ENCODE measurements around the gene DNAI7.

Gene DNAI7

DNA sequence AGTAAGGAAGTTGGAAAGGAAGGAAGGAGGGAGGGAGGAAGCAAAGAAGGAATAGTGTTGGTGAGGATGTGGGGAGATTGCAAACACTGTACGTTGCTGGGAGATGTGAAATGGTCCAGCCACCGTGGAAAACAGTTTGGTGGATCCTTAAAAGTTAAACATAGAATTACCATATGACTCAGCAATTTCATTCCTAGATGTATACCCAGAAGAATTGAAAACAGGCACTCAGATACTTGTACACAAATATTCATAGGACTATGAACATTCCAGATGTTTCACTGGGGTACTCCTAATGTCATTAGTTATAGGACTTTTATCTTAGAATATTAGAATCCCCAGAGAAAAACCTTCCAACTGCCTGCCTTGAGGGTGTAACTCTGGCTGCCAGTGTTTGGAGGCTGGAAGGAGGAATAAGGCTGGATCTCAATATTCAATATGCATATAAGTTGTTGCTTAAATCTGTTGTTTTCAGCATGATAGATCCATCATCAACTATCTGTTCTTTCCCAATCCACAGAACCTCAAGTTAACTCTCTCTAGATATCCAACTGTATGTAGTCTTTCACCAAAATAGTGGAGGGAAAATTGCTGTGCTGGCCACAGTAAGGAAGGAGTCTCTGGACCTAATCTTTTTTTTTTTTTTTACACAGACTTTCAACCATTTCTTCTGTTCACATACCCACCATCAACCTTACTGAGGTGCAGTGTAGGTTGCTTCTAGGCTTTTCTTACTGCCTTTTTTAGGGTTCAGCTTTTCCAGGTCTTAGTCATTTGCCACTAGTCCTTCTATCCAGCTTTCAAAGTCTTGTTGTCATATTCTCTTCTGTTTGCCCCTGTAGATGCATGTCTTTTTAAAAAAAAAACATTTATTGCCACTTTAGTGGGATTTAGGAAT is 94.5 kb downstream of the DNAI7 start:
- no peak for DNase-seq

- no peak for DNase-seq
Observed at GRCh38 chr12:25099010-25099409, 96.0 kb downstream of the DNAI7 start.

DNA sequence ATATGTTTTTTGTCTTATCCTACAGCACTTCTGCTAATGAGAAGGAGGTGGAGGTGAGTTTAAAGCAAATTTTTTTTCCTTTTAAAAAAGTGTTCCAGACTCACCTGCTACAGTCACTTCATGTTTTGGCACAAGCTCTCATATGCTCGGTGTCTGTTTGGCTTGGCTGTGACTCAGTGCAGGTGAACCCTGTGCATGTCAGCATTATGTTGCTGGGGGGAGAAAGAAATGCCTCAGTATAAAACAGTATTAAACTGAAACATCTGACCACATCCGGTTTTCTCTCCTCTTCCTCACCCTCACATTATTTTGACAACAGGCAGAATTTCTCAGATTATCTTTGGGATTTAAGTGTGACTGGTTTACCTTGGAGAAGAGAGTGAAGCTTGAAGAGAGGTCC is 105.2 kb downstream of the DNAI7 start:
- peak; percentile 52 for DNase-seq

DNA sequence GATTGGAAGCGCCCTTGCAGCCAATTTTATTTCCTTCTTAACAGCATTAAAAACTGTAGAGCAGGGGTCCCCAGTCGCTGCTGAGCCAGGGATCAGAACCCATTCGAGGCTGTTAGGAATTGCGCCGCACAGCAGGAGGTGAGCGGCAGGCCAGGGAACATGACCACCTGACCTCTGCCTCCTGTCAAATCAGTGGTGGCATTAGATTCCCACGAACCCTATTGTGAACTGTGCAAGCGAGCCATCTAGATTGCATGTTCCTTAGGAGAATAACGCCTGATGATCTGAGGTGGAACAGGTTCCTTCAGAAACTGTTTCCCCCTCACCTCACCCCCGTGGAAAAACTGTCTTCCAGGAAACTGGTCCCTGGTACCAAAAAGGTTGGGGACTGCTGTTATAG is 107.4 kb downstream of the DNAI7 start:
- DNase-seq = no peak

DNA sequence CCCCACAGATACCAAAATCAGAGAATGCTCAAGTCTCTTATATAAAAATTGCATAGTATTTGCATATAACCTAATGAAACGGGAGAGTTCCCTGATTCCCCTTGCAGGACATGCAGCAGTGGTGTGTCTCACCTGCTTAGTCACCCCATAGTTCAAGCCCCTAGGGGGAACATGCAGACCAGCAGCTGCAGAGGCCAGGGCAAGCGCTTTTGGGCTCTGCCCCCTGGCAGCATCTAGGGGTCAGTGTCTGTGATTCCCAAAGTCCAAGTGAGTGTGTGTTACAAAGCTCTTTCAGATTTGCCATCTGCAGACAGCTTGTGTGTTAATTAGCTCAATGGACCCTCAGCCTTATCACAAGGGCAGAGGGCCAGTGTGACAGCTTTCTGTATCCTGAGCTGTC is 110.1 kb downstream of the DNAI7 start:
- DNase-seq = no peak

DNA sequence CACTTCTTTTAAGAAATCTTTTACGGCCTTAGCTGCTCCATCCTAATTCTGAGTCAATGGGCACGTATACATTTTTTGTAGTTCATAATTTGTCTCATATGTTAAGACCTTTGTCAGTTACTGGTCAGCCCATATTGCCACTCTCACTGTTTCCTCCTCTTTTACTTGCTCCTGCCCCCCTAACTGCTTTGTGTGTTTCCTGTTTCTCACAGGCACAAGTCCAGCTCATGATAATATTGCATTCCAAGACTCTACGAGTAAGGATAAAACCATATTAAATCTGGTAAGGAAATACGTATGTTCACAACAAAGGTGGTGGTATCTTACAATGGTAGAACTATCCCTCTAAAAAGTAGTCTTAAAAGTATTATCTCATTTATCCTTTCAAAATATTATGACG is 111.7 kb downstream of the DNAI7 start:
- no peak for DNase-seq

- no peak for DNase-seq
Observed at GRCh38 chr12:25082628-25083027, 112.3 kb downstream of the DNAI7 start.

DNA sequence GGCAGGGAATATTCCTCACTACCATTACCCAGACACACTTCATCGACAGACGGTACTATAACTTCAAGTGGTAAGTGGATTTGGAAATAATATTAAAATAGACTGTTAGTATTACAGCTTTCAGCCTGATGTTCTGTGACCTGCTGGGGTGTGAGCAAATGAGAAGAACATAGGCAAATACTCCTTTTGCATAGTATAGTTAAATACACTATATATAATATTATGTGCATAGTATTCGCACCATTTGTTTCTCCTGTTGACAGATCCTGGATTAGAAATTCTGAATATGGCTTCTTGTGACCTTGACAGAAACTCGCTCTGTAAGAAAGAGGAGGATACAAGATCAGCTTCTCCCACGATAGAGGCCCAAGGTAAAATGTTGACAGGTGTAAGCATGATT is 115.6 kb downstream of the DNAI7 start:
- DNase-seq = no peak

DNA sequence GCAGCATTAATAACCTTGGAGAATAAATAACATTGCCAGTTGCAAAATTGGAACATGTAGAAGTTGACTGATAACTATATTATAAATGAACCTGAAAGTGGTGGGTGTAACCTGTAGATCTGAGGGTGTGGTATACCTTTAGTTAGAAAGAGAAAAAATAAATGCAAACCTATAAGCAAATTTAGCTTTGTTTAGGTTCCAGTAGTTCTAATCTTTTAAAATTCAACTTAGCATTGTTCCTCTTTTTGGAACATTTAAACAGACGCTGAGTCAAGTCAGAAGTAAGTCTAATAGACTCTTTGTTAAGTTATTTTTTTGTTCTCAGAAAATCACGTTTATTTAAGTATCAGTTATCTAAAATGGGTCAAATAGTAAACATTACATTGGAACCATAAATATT is 120.0 kb downstream of the DNAI7 start:
- DNase-seq = no peak

GRCh38 chr12:25074113-25074512 is 120.8 kb downstream of the DNAI7 start:
- no peak for DNase-seq

DNA sequence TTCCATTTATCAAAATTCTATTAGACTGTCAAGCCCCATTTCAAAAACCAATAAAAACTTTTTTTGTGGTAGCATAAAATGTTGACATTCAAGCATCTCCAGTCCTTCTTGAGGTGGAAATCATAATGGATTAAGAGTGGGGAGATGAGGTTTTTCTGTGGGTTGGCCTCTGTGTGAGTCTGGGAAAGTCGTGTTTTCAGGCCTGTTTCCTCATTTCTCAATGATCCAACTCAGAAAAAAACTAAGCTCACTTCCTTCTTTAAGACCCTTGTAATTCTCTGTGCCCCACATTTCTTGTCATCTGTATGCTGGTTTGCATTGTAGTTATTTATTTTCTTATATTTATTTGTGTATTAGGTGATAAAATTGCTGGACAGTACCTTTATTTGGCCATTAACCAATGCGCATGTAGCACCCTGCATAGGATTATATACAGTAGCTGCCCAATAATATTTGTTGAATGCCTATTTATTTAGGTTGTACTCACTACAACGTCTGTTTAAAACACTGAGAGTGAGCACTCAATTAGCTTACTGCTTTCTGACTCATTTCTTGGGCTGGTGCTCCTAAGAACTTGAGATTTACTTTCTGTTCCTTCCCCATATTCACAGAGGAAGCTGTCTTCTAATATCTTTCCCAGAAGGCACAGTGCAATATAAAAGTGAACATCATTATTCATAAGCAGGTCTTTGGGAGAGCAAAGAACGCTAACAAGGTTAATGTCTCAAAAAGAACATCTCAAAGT is 121.9 kb downstream of the DNAI7 start:
- no peak for DNase-seq

GRCh38 chr12:25071366-25071765 is 123.6 kb downstream of the DNAI7 start:
- DNase-seq = no peak

- no peak for DNase-seq
Observed at GRCh38 chr12:25069224-25069623, 125.7 kb downstream of the DNAI7 start.

GRCh38 chr12:25065035-25065434 is 129.9 kb downstream of the DNAI7 start:
- DNase-seq = no peak

DNA sequence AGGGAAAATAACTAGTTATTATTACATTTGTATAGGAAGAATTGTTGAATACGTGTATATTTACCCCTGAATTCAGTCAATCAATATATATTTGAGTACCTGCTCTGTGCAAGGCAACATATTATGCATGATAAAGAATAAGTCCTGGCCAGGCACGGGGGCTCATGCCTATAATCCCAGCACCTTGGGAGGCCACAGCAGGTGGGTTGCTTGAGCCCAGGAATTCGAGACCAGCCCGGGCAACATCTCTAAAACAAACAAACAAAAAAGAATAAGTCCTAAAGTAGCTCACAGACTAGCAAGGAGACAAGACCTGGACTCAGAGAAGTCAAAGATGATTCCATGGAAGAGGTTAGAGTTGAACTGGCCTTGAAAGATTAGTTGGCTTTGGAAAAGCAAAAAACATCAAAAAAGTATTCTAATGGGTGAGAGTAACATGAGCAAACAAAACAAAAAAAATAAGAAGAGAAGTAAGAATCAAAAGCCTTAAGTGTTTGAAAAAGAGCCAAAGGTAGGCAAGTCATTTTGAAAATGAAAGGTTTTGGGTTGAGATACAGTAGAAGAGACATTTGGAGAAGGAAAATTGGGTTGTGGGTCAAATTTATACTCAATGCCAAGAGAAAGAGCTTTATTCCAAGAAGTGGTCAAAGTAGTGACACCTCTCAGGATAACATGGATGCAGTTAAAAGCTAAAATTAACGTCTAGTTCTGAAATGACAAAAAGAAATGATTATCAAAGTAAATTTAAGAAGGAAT is 130.9 kb downstream of the DNAI7 start:
- peak; percentile 72 for DNase-seq

DNA sequence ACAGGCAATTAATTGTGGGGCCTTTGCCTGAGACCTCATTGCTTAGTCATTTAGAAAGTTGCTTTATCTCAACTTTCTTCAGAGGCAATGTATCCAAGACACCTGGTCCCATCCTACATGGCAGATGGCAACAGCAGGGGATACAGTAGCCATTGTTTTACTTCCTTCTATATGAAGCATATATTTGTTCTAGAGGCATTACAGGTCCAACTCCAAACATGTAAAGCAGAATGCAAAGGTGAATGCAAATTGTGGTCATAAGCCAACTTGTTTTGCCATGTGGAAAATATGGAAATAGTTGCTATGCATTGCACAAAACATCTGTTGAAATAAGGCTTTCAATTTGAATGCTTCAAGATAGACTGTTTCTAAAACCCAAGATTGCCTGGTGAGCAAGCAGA is 136.3 kb downstream of the DNAI7 start:
- no peak for DNase-seq
